ENCODE results near the gene MICU2.

MICU2 gene

DNA sequence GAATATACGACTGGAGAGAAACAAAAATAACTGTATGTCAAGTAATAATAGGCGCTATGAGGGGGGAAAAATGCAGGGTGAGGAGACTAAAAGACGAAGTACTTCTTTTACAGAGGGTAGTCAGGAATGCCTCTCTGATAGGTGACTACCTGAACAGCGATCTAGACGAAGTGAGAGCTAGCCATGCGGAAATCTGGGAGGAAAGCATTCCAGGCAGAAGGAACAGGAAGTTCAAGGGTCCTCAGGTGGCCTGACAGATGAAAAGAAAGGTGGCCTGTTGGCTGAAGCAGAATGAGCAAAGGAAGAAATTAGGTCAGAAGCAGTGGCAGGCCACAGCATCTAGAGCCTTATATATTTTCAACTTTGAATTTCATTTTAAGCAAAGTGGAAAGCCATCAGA, 158.2 kb downstream of the MICU2 start:
- DNase-seq, result no peak
- in situ Hi-C loops (cut with HindIII; ENCODE audit: low pct_ligation_motif_present, low sequenced_read_pairs), result no loop called here
- H3K27me3 ChIP-seq (replicated peaks), result no peaks in the 10 kb centered on the region
- H3K36me3 ChIP-seq (replicated peaks), result no peaks in the 10 kb centered on the region
- no peak for TF ChIP-seq CTCF (IDR thresholded peaks at IDR 0.05; ENCODE audit: low read depth, low read length, missing control alignments)
- no peak overlapping the region for H3K4me3 ChIP-seq (ENCODE audit: low read depth, low read length)
- H3K27ac ChIP-seq, result no peak overlapping the region

DNA sequence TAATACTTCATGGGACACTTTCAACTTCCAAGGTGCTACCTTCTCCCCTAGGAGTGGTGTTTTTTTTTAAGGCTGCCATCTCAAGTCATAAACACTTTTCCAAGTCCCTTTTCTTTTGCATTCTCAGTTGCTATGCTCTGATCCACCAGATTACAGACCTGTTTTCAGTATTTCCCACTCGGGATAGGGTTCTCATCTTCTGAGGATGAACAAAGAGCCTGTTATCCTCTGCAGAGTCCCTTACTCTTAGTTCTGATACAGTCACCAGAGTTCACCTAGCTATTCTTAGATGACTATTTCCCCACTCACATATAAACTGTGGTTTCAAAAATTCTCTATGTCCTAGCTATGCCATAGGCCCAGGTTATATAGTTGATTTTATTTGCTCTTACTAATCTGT, 160.8 kb downstream of the MICU2 start:
- H3K27ac ChIP-seq, result no peak overlapping the region
- H3K4me3 ChIP-seq (ENCODE audit: low read depth, low read length), result no peak overlapping the region
- H3K36me3 ChIP-seq (replicated peaks), result no peaks in the 10 kb centered on the region
- in situ Hi-C loops (cut with HindIII; ENCODE audit: low pct_ligation_motif_present, low sequenced_read_pairs), result no loop called here
- no peak for TF ChIP-seq CTCF (IDR thresholded peaks at IDR 0.05; ENCODE audit: low read depth, low read length, missing control alignments)
- H3K27me3 ChIP-seq (replicated peaks), result no peaks in the 10 kb centered on the region
- DNase-seq, result no peak

Measured in brain microvascular endothelial cell (primary cell).